CD4-positive, alpha-beta T cell treated with Interleukin-15 for 4 hours (primary cell): ENCODE measurements around the gene CIZ1.

Source experiments
- DNase-seq: peaks from one replicate; pipeline ENCODE4 v3.0.0-alpha.2; 2020; ENCODE audit warnings: low spot score

Gene CIZ1

GRCh38 chr9:128213746-128214497 lies 22.6 kb upstream of the CIZ1 start:
- no peak for DNase-seq

- DNase-seq, result no peak
Measured at GRCh38 chr9:128211981-128212281, 20.6 kb upstream of the CIZ1 start.

- no peak for DNase-seq
Measured at GRCh38 chr9:128211186-128211980, 20.0 kb upstream of the CIZ1 start.

GRCh38 chr9:128208946-128209669 lies 17.7 kb upstream of the CIZ1 start:
- no peak for DNase-seq

GRCh38 chr9:128208386-128208785 lies 17.0 kb upstream of the CIZ1 start:
- DNase-seq, result no peak

- no peak for DNase-seq
Measured at GRCh38 chr9:128206916-128207910, 15.8 kb upstream of the CIZ1 start.

- no peak for DNase-seq
Measured at GRCh38 chr9:128206484-128206883, 15.1 kb upstream of the CIZ1 start.

- no peak for DNase-seq
Measured at GRCh38 chr9:128205296-128205944, 14.0 kb upstream of the CIZ1 start.

GRCh38 chr9:128204858-128205257 lies 13.5 kb upstream of the CIZ1 start:
- DNase-seq, result no peak

- no peak for DNase-seq
Measured at GRCh38 chr9:128203707-128204551, 12.6 kb upstream of the CIZ1 start.

- peak; percentile 71 for DNase-seq
Measured at GRCh38 chr9:128203024-128203706, 11.8 kb upstream of the CIZ1 start, which contains the start of gene DNM1. Gene DNM1 (plus strand): TSS chr9:128203379. CDS start chr9:128203471, 92 bp downstream.

- DNase-seq, result no peak
Measured at GRCh38 chr9:128202648-128203023, 11.3 kb upstream of the CIZ1 start.

- DNase-seq, result no peak
Measured at GRCh38 chr9:128201441-128202369, 10.3 kb upstream of the CIZ1 start.

GRCh38 chr9:128193469-128194096 lies 2.2 kb upstream of the CIZ1 start:
- DNase-seq, result no peak

- peak; percentile 55 for DNase-seq
Measured at GRCh38 chr9:128192601-128193371, 1.4 kb upstream of the CIZ1 start.

- peak; percentile 1 for DNase-seq
Measured at GRCh38 chr9:128190516-128191405, 611 bp downstream of the CIZ1 start.
